Stimulated activated CD4-positive, alpha-beta T cell treated with anti-CD3 and anti-CD28 coated beads, Interleukin-4, amount 100 ng/mL, for 48 hours (primary cell): Measurements from ENCODE around the gene SPRTN.

Experiments used
- DNase-seq, 2 donors: peaks; one replicate each; pipeline ENCODE4 v3.0.0-alpha.2; 2020; ENCODE audit warnings: low read depth in 2 of 2

Gene SPRTN

GRCh38 chr1:231338270-231339128, at the start of gene SPRTN:
Gene SPRTN (plus strand): TSS chr1:231338293. CDS start chr1:231338384, 91 bp downstream.
- DNase-seq, result no peak

DNA sequence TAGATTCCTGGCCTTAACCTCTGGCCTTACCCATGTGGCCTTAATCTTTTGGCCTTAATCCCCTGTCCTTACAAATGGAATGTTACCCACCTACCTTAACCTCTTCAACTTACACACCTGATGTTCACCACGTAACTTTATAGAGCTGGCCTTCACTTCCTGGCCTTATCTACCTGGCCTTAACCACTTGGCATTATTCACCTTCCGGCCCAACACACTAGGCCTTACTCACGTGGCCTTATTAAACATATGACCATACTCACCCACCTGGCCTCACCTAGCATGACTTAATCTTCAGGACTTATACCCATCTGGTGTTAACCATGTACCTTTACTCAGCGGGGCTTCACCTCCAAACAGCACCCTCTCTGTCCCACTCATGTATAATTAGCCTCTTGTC, 42.2 kb upstream of the SPRTN start:
- no peak for DNase-seq

GRCh38 chr1:231301990-231302389, 36.1 kb upstream of the SPRTN start:
- no peak for DNase-seq

DNA sequence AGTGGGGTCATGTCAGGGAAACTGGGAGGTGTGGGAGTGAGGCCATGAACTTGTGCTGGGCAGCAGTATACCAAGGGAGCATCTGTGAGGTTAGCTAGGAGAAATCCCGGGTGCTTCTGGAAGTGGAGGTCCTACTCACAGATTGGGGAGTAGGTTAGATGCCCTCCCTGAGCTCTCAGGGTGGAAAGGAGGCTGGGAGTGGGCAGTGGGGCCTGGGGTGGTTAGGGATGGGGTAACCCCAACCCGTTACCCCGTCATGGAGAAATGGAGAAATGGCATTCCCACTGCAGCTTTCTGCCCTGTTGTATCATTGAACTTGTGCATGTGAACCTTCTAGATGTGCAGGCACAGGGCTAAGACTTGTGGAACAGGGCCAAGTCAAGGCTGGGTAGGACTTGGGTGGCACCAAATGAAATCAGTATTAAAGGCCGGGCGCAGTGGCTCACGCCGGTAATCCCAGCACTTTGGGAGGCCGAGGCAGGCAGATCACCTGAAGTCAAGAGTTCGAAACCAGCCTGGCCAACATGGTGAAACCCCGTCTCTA, 27.6 kb upstream of the SPRTN start:
- no peak for DNase-seq

- DNase-seq, result no peak
These were observed 26.2 kb upstream of the SPRTN start for GRCh38 chr1:231311720-231312431.

GRCh38 chr1:231312432-231312788, 25.7 kb upstream of the SPRTN start:
- DNase-seq, result no peak

GRCh38 chr1:231313661-231314060, 24.4 kb upstream of the SPRTN start:
- DNase-seq, result no peak

- DNase-seq, result peak; percentile 29 to 39
These were observed 22.2 kb upstream of the SPRTN start for GRCh38 chr1:231315887-231316286.

- DNase-seq, result no peak
These were observed 20.6 kb upstream of the SPRTN start for GRCh38 chr1:231317306-231318014.

DNA sequence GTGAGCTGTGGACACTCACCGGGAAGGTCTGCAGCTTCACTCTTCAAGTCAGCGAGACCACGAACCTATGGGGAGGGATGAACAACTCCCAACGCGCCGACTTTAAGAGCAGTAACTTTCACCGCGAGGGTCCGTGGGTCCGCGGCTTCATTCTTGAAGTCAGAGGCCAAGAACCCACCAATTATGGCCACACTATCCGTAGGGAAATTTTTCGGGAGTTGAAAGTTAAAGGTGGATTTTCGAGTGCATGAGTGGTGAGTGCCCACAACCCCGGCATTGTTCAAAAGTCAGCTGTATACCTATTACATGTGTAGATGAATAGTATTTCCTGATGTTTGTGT, 20.1 kb upstream of the SPRTN start:
- DNase-seq, result no peak

- no peak for DNase-seq
These were observed 19.5 kb upstream of the SPRTN start for GRCh38 chr1:231318568-231318967.

DNA sequence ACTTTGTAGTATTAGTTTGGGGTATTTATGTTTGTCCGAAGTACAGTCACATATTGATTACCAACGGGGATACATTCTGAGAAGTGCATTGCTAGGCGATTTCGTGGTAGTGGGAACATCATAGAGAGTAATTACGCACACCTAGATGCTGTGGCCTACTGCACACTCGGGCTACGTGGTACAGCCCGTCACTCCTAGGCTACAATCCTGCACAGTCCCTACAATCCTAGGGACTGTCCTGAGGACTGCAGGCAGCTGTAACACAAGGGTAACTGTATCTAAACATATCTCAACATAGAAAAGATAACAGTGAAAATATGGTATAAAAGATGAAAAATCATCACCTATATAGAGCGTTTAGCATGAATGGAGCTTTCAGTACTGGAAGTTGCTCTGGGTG, 19.0 kb upstream of the SPRTN start:
- no peak for DNase-seq

- DNase-seq, result no peak
These were observed 15.1 kb upstream of the SPRTN start for GRCh38 chr1:231322880-231323530.

DNA sequence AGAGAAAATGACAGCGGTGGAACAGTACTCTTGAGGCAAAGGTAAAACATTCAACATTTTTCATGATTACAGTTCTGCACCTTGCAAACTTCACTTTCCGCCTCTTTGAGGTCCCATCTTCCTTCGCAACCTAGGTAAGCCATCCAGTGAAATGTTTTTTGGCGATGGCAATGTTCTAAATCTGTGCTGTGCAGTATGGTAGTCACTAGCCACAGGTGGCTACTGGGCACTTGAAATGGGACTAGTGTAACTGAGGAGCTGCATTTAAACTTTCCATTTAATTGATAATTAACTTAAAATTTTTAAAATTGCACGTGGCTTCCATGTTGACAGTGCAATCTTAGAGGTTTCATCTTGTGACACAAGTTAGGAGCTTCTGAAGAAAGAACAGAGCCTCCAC, 13.4 kb upstream of the SPRTN start:
- no peak for DNase-seq

- no peak for DNase-seq
These were observed 11.8 kb upstream of the SPRTN start for GRCh38 chr1:231326248-231326647.

GRCh38 chr1:231327617-231328016, 10.5 kb upstream of the SPRTN start:
- no peak for DNase-seq

DNA sequence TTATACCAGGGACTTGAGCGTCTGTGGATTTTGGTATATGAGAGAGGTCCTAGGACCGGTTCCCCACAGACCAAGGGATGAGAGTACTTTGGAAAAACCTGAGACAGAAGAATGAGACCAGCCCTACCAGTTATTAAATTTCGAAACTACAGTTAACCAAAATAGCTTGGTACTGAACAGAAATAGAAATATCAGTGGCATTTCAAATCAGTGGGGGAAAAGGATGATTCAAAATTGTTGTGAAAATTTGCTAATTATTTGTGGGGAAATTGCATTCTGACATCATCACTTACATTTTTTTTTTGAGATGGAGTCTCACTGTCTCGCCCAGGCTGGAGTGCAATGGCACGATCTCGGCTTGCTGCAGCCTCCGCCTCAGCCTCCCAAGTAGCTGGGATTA, 8.6 kb upstream of the SPRTN start:
- no peak for DNase-seq

- no peak for DNase-seq
These were observed 5.3 kb upstream of the SPRTN start for GRCh38 chr1:231332761-231333160.

DNA sequence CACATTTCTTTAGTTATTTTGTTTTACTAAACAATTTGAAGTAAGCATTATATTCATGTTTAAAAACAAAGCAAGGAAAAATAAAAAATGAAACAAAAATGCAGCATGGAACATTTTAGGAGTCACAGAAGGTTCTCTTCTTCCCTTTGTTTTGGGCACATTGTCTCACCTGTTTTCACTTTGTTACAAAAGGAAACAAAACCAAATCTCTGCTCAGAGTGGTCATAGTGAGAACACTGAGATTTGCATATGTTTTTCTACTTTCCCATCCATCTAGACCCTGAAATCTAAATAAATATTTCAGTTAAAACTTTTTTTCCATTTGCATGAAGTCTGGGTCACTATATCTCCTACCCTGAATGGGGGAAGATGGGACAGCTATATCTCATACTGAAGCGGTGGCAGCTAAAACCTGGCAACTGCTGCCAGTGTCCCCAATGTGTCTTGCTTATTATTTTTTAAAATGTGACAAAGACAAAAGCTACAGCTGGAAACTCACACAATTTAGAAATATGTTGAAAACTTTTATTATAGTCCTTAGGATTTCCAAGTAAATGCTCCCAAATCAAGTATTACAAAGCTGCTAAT, 3.9 kb upstream of the SPRTN start:
- DNase-seq, result no peak

GRCh38 chr1:231334952-231335351, 3.1 kb upstream of the SPRTN start:
- no peak for DNase-seq
